ENCODE measurements around the gene PKHD1.

DNA sequence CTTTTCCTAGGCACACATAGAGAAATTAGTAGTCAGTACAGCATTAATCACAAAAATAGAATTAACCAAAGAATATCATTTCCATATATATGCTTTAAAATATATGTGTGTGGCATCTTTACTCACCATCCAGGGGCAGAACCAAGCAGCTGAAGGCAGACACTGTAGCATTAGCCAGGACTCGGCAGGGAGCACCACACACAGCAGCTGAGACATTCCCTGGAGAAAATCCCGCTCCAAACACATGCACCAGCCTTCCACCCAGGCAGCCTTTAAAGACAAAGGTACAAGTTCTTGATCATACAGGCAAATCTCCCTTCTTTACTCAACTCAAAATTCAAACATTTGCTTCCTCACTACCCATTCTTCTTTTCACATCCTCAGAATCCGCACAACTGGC, 64.7 kb downstream of the PKHD1 start:
- TF ChIP-seq GATA3 (IDR thresholded peaks at IDR 0.05; ENCODE audit: low read depth, low read length) (no peak), GATA2 (IDR thresholded peaks at IDR 0.05; ENCODE audit: low read depth, low read length) (no peak)

All from SH-SY5Y (cell line).